ENCODE measurements around the gene NR3C2.

NR3C2 gene

GRCh38 chr4:148266921-148267320 lies 175.3 kb downstream of the NR3C2 start:
- in situ Hi-C loops (cut with HindIII; ENCODE audit: low sequenced_read_pairs), result no loop called here

DNA sequence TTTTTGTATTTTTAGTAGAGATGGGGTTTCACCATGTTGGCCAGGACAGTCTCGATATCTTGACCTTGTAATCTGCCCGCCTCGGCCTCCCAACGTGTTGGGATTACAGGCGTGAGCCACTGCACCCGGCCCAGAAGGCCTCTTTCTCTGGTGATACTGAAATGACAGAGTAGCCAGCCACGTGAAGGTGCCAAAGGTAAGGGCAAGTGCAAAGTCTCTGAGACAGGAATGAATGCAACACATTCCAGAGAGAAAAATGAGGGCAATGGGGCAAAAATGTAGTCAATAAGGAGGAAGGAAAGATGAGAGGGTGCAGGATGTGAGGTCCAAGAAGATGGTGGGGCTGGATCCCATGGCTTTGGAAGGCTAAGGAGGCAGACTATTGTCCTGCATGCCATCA lies 176.0 kb downstream of the NR3C2 start:
- in situ Hi-C loops (cut with HindIII; ENCODE audit: low sequenced_read_pairs), result no loop called here

DNA sequence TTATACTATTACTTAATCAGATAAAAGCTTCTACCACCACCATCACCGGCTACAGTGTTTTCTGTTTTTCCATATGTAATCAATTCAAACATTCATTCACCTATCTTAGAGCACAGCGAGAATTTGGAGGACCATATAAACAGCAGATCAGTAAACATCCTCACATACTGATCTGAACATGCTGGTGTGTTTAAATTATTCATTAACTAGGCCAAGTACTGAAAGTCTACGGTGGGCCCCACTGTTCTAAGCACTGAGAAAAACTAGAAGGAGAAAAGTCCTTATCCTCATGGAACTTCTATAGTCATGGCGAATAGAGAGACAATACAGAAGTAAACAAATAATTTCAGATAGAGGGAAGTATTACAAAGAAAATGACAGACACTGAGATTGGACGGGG lies 176.6 kb downstream of the NR3C2 start:
- in situ Hi-C loops (cut with HindIII; ENCODE audit: low sequenced_read_pairs), result no loop called here

DNA sequence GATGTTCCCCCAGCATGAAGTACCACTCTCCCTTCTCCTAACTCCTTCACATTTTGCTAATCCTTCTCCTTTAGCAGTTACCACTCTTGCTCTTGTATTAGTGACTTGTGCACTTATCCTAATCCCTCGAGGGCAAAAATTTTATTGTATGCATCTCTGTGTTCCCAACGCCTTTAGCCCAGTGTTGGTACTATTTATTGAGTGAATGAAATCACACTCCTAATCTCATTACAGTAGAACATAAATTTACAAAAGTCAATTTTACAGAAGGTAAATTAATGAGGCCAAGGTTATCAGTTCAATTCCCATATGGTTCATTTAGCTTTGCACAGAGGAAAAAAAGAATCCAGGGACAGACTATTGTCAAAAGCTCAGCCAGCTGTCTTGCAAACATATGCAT lies 178.4 kb downstream of the NR3C2 start:
- in situ Hi-C loops (cut with HindIII; ENCODE audit: low sequenced_read_pairs), result no loop called here

GRCh38 chr4:148263127-148263526 lies 179.1 kb downstream of the NR3C2 start:
- in situ Hi-C loops (cut with HindIII; ENCODE audit: low sequenced_read_pairs), result no loop called here

- in situ Hi-C loops (cut with HindIII; ENCODE audit: low sequenced_read_pairs), result no loop called here
These were observed 180.4 kb downstream of the NR3C2 start for GRCh38 chr4:148261848-148262247.

DNA sequence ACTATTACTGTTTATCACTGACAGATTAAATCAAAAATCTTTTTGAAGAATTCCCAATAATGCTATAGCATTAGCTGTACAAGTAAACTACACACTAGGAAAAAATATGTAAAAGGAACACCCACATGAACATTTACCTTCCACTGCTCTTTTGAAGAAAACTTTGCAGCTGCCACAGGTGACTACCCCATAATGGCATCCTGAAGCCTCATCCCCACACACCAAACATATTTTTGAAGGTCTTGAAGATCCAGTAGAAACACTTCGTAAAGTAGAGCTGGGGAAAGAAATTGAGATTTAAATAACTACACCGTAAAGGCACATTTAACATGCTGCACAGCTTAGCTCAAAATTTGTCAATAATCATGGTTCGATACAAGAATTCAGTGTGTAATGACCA lies 182.4 kb downstream of the NR3C2 start:
- in situ Hi-C loops (cut with HindIII; ENCODE audit: low sequenced_read_pairs), result no loop called here

GRCh38 chr4:148258535-148258934 lies 183.7 kb downstream of the NR3C2 start:
- in situ Hi-C loops (cut with HindIII; ENCODE audit: low sequenced_read_pairs), result no loop called here

DNA sequence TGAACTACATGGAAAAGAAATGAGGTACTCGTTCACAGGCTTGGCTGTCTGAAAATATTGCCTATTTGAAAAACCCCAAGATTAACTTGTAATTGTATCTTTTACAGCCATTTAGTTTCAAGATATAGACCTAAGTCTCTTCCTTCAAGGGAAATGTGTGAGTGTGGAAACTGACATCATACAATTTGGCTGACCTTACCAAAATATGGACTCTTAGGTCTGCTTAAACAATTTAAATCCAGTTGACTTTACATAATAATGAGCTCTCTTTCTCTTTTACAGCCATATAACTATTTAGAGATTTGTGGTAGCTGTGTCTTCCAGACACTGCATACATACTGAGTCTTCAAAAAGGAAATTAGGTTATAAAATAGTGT lies 186.9 kb downstream of the NR3C2 start:
- in situ Hi-C loops (cut with HindIII; ENCODE audit: low sequenced_read_pairs), result no loop called here

- in situ Hi-C loops (cut with HindIII; ENCODE audit: low sequenced_read_pairs), result no loop called here
These were observed 187.4 kb downstream of the NR3C2 start for GRCh38 chr4:148254621-148255343.

- in situ Hi-C loops (cut with HindIII; ENCODE audit: low sequenced_read_pairs), result no loop called here
These were observed 188.4 kb downstream of the NR3C2 start for GRCh38 chr4:148253768-148254167.

DNA sequence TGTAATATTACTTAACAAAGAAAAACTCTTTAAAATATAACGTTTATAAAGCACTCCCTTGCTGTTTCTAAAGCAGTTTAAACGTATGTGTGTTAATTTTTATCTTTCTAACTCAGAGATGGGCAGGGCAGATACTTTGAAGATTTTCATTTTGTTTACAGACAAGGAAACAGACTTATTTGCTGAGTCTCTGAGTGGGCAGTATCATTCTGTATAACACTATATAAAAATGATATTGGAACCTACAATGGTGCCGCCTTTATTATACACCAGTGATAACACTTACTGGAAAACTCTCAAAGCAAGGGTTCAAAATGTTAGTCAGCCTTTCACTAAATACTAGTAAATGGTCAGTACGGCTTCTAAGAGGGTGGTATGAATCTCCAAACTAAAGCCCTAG lies 193.4 kb downstream of the NR3C2 start:
- in situ Hi-C loops (cut with HindIII; ENCODE audit: low sequenced_read_pairs), result no loop called here

- in situ Hi-C loops (cut with HindIII; ENCODE audit: low sequenced_read_pairs), result no loop called here
These were observed 197.2 kb downstream of the NR3C2 start for GRCh38 chr4:148245015-148245414.

DNA sequence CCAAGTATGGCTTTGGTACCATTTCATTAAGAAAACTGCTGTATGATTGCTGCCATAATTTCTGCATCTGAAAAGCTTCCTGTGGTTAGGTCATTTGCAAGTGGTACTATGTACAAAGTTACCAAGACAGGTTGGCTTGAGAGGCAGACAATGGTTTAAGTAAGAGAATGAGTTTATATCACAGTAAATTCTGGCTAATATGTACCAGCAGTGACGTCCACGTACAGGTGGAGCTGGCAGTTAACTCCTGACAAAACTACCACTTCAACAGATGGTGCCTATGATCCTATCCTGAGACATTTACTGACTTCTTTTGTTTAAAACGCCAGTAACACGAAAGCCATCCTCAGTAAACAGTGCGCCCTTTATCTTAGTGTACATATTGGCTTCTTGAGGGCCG lies 198.4 kb downstream of the NR3C2 start:
- in situ Hi-C loops (cut with HindIII; ENCODE audit: low sequenced_read_pairs), result no loop called here

GRCh38 chr4:148240241-148240640 lies 202.0 kb downstream of the NR3C2 start:
- in situ Hi-C loops (cut with HindIII; ENCODE audit: low sequenced_read_pairs), result no loop called here

DNA sequence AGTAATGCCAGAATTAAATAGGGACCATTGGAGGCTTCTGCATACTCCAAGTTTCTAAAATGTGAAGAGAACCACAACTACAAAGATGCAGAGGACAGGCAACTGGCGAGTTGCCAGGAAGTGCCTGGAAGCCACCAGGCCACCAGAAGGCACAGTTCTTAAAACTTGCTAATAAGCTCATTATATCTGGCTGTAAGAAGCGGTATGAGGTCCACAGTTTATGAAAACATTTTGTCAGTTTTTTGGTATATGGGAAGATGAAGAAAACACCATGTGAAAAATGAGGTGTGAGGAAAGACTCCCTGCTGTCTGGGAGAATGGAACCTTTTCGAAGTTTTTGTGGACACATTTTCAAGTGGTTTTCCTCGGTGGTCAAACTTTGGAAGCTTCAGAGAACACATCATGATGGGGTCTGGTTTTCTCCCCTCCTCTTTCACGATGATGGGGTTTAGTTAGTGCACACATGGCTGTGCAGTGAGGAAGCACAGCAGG lies 202.7 kb downstream of the NR3C2 start:
- in situ Hi-C loops (cut with HindIII; ENCODE audit: low sequenced_read_pairs), result no loop called here

- in situ Hi-C loops (cut with HindIII; ENCODE audit: low sequenced_read_pairs), result no loop called here
These were observed 203.3 kb downstream of the NR3C2 start for GRCh38 chr4:148238811-148239493.

DNA sequence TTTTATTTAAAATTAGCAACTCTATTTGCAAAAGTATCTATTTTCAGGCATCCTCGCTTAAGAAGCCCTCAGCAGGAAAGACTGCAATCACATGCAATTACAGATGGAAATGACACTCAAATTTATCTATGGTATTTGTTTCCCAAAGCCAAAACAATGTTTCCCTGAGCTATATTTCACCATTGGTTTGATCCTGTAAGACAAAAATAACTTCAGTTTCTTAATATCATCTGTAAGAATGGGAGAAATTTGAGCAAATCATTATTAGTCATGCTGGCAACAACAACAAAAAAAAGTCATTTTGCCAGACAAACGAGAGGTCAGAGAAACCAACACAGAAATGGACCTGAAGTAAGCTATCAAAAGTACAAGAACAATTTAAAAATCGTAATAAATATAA lies 204.1 kb downstream of the NR3C2 start:
- in situ Hi-C loops (cut with HindIII; ENCODE audit: low sequenced_read_pairs), result no loop called here

DNA sequence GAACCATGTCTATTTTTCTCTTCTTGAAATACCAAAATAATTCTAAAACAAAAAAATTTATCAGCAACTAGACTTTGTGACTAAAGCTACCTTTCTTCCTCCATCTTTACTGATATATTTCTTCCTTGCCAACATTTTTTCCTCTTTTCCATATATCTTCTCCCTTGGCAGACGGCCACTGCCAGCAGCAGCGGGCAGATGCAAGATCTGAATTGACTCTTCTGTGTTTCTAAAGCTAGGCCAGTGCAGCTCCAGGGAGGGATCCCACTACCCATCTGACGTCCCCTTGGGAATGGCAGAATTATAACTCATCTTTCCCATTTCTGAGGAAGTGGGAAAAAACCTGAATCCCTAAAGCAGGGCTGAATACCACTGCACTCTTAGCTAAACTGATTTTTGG lies 206.4 kb downstream of the NR3C2 start:
- in situ Hi-C loops (cut with HindIII; ENCODE audit: low sequenced_read_pairs), result no loop called here

DNA sequence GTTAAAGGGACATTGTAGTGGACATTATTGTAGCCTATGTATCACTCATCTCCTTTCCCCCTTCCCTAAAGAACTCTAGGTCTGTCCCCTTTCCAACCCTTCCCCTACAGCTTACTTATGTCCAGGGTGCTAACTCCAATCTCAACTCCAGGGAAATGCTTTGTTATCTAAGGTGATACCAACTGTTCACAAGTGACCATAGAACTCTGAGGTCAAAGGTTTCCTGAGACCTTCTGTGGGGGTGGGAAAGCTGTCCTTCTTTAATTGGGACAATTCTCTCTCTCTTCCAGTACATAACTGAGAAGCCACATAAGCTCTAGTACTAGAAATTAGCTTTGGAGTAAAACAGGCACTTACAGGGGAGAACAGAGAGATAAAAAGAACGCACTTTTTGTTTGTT lies 212.4 kb downstream of the NR3C2 start:
- in situ Hi-C loops (cut with HindIII; ENCODE audit: low sequenced_read_pairs), result no loop called here

- in situ Hi-C loops (cut with HindIII; ENCODE audit: low sequenced_read_pairs), result no loop called here
These were observed 213.2 kb downstream of the NR3C2 start for GRCh38 chr4:148229028-148229427.

- in situ Hi-C loops (cut with HindIII; ENCODE audit: low sequenced_read_pairs), result no loop called here
These were observed 215.1 kb downstream of the NR3C2 start for GRCh38 chr4:148227147-148227546.

DNA sequence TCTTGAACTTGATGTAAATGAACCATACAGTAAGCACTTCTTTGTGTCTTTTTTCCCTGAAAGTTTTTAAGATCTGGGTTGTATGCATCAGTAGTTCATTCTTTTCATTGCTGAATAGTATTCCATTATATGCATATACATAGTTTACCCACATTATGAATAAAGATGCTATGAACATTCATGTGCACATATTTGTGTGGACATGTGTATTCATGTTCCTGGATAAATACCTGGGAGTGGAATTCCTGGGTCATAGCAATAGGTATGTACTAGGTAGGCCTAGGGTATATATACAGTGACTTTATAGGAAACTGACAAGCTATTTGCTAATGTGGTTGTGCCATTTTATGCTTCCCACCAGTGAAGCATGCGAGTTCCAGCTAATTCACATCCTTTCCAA lies 215.9 kb downstream of the NR3C2 start:
- in situ Hi-C loops (cut with HindIII; ENCODE audit: low sequenced_read_pairs), result no loop called here
